GM21447 (cell line): Measurements from ENCODE around the gene PATL2.
"Not testable (repeated sequence)": the region's sequence is repeated elsewhere in the genome, so short reads cannot be mapped to it uniquely, and the experiment has no call there.

ENCODE experiments used
- ATAC-seq: cut with Tn5 transposase; IDR thresholded peaks from one replicate; pipeline ENCODE4 v1.9.1; 2021; ENCODE audit not compliant: unreplicated experiment

PATL2 gene

DNA sequence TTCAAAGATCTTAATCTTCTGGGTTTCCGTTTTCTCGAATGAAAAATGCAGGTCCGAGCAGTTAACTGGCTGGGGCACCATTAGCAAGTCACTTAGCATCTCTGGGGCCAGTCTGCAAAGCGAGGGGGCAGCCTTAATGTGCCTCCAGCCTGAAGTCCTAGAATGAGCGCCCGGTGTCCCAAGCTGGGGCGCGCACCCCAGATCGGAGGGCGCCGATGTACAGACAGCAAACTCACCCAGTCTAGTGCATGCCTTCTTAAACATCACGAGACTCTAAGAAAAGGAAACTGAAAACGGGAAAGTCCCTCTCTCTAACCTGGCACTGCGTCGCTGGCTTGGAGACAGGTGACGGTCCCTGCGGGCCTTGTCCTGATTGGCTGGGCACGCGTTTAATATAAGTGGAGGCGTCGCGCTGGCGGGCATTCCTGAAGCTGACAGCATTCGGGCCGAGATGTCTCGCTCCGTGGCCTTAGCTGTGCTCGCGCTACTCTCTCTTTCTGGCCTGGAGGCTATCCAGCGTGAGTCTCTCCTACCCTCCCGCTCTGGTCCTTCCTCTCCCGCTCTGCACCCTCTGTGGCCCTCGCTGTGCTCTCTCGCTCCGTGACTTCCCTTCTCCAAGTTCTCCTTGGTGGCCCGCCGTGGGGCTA, at the start of gene PATL2, which contains the start of gene B2M:
PATL2 (minus strand) TSS at position 228 of the 647 bp plus-strand sequence. CDS start 34,833 bp downstream, outside the sequence.
B2M (plus strand) TSS at position 422 of the 647 bp plus-strand sequence; CDS start at position 452, 30 bp downstream.
- peak; percentile 66 for ATAC-seq

DNA sequence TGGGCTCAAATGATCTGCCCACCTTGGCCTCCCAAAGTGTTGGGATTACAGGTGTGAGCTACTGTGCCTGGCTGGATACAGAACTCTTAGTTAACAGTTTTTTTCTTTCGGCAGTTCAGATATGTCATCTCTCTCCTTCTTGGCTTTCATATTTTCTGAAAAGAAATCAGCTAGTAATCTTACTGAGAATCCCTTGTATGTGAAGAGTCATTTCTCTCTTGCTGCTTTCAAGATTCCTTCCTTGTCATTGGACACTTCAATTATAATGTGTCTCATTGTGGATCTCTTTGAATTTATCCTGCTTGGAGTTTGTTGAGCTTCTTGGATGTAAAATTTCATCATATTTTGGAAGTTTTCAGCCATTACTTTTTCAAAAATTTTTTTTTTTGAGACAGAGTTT, 42.2 kb upstream of the PATL2 start:
- ATAC-seq: no peak

DNA sequence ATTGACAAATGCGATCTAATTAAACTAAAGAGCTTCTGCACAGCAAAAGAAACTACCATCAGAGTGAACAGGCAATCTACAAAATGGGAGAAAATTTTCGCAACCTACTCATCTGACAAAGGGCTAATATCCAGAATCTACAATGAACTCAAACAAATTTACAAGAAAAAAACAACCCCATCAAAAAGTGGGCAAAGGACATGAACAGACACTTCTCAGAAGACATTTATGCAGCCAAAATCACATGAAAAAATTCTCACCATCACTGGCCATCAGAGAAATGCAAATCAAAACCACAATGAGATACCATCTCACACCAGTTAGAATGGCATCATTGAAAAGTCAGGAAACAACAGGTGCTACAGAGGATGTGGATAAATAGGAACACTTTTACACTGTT, 32.3 kb upstream of the PATL2 start:
- not testable (repeated sequence) for ATAC-seq

DNA sequence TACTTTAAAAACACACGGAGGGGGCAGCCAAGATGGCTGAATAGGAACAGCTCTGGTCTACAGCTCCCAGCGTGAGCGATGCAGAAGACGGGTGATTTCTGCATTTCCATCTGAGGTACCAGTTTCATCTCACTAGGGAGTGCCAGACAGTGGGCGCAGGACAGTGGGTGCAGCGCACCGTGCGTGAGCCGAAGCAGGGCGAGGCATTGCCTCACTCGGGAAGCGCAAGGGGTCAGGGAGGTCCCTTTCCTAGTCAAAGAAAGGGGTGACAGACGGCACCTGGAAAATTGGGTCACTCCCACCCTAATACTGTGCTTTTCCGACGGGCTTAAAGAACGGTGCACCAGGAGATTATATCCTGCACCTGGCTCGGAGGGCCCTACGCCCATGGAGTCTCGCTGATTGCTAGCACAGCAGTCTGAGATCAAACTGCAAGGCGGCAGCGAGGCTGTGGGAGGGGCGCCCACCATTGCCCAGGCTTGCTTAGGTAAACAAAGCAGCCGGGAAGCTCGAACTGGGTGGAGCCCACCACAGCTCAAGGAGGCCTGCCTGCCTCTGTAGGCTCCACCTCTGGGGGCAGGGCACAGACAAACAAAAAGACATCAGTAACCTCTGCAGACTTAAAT, 28.2 kb upstream of the PATL2 start:
- ATAC-seq: not testable (repeated sequence)

DNA sequence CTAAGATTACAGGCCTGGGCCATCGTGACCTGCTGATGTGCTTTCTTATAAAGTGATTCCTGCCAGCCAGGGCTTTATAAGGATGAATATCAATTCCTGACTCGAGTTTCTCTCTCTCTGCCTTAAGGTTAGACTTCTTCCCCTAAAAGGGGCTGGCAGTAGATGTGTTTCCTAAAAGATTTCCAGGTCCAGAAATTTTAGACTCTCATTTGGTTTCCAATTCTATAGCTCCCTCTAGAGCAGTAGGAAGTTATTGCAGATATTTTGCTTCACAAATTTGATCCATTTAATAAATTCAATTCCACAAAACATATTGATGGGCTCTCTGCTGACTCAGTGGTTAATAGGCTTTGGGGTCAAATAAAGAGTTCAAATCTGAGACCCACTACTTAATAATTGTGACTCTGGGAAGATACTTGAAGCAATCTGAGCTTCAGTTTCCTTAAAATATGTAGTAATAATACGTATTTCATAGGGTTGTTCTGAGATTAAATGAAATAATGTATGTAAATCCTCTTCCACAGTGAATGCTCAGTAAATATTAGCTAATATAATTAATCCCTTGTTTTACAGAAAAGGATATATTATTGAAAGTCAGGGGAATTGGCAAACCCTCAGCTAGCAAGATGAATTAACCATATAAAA, 27.3 kb upstream of the PATL2 start:
- no peak for ATAC-seq

DNA sequence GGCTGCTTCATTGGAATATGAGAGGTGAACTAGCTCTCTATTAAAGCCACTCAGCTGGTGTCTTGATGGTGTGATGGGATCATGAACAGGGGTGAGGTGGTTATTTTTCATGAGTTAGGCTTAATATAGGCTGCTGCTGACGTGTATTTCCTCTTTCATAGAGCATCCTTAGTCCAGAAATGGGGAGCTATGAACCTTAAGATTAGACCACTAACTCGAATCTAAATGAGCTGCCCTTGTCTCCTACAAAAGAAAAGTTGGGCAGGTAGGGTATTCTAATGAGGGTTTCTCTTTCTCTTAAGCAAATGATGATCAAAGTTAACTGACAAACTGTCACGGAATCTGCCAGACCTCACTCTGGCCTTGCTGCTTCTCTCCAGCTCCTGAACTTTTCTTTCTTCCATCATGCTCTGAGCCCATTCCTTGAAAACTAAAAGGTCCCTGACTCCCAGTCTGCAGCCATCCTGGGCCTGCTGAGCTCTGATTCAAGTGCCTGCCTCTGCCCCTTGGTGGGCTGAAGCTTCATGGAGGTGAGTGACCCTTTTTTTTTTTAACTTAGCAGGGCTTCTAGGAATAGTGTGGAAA, 25.1 kb upstream of the PATL2 start, which contains the start of gene TRIM69:
TRIM69 (plus strand) TSS at position 348 of the 585 bp plus-strand sequence; CDS start at position 525, 177 bp downstream.
- ATAC-seq: no peak

DNA sequence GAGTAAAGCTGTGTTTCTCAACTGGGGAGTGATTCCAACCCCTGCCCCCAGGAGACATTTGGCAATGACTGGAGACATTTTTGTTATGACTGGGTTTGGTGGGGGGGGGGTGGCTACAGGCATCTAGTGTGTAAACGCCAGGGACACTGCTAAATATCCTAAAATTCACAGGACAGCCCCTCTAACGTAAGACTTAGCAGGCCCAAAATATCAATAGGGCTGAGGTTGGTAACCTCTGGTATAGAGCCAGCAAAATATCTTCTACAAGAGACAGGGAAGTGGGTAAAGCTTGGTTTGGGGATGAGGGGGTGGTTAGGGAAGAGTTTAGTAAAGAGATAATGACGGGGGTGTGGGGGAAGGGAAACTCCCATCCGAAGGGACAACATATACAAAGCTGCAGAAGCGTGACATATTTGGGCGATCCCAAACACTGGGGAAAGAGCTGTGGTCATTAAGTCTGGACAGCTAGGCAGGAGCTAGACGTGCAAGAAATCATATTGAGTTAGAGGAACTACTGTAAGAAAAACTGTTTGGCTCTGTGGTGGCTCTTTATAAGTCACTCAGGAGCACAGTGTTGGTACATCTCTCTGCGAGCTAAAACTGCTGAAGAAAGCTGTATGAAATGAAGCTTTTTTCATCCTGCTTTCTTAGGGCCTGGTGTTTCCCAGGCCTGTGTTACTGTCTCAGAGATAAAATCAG, 24.5 kb upstream of the PATL2 start:
- no peak for ATAC-seq

DNA sequence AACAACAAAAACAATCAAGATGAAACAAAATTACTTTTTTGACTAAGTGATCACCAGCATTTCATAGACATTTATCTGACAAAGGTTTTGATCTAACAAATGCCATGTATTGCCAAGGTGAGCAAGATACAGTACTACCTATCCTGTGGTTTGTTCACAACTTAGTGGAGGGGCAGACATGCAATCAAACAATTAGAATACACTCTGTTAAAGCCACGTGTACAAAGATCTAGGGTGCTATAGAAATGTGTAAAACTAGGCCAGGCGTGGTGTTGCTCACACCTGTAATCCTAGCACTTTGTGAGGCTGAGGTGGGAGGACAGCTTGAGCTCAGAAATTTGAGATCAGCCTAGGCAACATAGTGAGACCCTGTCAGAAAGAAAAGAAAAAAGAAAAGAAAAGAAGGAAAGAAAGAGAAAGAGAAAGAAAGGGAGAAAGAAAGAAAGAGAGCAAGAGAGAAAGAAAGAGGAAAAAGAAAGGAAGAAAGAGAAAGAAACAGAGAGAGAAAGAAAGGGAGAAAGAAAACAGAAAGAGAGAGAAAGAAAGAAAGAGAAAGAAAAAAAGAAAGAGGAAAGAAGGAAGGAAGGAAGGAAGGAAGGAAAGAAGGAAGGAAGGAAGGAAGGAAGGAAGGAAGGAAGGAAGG, 23.8 kb upstream of the PATL2 start:
- ATAC-seq: no peak

DNA sequence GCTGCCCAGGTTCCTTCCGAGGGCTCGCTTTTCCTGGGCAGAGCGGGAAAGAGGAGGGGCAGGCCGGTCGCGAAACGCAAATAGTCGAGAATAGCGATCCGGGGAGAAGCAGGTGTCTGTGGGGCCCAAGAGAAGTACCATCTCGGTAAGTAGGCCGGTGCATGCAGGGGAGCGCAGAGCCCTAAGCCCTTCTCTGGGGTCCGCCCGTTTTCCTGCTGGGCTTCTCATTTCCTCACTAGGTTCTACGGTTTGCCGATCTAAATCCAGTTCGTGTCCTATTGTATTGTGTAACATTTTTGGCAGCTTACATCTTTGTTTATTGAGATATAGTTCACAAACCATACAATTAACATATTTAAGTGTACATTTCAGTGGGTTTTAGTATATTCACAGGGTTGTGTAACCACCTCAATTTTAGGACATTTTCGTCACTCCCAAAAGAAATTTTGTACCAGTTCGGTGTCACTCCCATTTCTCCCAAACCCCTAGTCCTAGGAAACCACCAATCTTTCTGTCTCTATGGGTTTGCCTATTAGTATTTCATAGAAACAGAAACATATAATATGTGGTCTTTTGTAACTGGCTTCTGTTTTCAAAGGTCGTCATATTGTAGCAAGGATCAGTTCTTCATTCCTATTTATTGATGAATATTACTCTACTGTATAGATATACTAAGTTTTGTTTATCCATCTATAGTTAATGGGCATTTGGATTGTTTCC, 18.4 kb upstream of the PATL2 start:
- no peak for ATAC-seq

DNA sequence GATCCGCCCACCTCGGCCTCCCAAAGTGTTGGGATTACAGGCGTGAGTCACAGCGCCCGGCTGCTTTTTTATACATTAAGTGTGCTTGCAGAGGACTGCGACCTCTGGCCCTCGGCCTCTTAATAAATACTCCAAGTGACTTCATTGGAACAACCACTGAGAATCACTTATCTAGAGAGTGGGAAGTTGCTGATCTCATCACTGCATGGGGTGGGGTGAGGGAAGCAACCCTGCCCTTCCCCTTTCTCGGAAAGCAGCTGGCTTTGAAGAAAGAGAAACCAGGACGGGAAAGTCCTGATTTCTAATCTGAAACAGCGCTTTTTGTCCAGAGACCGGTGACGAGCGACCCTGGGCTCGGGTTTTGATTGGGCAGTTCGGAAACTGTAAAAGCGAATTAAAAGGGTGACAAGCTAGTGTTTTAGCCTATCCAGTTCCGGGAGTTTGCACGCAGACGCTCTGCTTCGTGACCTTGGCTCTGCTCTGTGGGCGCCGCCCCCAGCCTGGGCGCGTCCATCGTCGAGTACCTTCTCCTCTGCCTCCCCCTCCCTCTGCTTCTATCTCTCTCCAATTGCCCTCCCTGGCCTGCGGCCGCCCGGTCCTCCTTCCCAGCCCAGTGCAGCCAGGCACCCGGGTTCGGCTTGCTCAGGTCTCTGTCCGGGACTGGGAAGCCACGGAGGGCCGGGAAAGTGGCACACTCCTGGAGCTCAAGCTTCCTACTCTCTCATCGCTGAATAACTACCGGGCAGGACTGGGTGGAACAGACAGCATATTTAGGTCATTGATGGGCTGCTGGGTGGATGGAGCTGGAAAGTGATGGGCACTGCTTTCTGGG, 17.7 kb upstream of the PATL2 start:
- ATAC-seq: peak; percentile 62

DNA sequence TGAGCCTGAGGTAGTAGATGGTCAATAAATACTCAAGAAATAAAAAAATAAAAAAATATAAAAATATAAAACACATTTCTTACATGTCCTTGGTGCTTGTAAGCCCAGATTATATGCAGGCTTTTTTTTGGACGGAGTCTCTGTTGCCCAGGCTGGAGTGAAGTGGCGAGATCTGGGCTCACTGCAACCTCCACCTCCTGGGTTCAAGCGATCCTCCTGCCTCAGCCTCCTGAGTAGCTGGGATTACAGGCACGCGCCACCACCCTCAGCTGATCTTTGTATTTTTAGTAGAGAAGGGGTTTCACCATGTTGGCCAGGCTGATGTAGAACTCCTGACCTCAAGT, 17.1 kb upstream of the PATL2 start:
- not testable (repeated sequence) for ATAC-seq

DNA sequence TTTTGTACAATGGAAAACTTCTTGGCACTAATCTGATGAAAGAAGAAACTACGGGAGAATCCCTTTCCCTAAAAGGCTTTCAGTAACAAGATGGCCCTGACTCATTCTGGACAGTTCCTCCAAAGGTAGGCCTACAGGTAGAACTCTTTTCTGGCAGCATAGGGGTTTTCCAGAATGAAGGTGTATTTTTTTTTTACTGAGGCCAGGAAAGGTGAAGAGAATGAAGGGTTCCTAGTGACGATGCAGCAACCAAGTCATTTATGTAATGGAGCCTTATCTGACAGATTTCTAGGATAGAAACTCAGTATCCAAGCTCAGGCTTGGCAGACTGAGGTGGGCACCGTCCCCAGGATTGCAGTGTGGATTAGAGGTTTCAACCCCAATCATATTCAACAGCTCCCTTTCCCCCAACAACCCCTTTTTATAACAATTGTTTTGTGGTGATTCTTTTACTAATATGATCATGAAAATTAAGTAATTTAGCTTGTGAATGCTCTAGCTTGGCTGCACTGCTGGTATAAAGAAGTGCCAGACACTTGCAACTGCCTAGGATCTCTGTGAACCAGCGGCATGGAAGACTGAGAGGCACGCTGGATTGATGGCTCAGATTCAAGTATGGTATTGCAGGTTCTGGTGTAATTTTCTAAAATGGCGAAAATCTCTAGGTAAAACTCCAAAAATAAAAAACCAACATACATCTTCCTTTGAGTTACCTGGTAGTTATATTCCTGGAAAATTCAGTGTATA, 16.5 kb upstream of the PATL2 start:
- ATAC-seq: no peak

DNA sequence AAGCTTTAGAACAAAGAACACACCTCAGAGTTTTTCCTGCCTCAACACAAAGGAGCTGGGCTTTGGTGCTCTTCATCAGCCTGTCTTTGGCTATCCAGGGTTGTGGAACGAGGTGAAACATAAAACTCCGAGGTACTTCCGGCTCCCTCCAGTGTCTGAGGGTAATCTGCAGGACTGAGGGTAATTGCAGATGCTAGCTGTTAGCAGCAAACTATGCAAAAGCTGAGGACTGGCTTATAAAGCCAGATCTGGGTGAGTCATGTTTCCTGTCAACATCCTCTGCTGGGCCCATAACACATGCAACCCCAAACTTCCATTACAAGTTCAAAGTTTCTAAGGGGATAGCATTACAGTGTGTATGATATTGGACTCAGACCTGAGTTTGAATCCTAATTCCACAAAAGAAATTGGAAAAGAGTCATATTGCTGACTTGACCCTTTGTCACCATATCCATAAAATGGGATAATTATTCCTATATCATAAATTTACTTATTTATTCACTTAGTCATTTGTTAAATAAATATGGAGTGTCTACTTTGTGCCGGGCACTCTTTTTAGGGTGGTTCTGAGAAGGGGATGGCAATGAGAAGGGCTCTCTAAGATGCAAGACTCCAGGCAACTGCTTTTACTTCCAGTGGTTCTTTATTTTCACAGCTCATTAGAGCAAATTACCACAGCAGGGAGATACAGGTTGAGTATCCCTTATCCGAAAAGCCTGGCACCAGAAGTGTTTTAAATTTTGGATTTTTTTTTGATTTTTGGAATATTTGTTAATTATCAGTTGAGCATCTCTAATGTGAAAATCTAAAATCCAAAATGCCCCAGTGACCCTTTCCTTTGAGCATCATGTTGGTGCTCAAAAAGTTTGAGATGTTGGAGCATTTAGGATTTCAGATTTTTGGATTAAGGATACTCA, 15.7 kb upstream of the PATL2 start:
- peak; percentile 39 for ATAC-seq

DNA sequence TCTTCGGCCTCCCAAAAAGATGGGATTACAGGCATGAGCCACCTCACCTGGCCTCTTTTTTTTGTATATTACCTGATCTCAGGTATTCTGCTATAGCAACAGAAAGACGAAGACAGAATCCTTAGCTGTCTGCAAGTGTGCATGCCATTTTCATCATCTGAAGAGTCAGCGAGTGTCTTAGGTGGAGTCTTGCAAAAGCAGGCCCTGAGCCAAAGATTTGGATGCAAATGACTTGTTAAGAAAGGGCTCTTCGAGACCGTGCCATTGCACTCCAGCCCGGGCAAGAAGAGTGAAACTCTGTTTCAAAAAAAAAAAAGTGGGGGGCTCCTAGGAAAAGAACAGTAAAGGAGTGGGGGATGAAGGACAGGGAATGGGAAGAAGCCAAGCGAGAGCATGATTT, 15.0 kb upstream of the PATL2 start:
- ATAC-seq: no peak

DNA sequence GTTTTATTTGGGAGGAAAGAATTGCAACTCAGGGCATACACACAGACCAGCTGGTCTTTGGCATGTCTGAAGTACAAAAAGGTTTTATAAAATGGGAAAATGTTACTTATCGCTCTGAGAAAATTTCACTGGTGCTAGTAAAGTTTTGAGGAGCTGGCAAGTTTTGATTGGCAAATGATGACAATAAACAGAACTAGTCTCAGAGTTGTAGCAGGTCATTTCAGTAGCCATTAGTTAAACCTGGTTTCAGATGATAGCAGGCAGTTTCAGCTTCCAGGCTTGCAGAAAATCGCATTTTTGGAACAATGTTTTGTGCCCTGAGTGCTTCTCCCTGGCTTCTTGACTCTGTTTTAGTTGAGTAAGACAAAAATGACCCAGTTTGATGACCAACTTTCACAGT, 10.9 kb upstream of the PATL2 start:
- ATAC-seq: no peak

DNA sequence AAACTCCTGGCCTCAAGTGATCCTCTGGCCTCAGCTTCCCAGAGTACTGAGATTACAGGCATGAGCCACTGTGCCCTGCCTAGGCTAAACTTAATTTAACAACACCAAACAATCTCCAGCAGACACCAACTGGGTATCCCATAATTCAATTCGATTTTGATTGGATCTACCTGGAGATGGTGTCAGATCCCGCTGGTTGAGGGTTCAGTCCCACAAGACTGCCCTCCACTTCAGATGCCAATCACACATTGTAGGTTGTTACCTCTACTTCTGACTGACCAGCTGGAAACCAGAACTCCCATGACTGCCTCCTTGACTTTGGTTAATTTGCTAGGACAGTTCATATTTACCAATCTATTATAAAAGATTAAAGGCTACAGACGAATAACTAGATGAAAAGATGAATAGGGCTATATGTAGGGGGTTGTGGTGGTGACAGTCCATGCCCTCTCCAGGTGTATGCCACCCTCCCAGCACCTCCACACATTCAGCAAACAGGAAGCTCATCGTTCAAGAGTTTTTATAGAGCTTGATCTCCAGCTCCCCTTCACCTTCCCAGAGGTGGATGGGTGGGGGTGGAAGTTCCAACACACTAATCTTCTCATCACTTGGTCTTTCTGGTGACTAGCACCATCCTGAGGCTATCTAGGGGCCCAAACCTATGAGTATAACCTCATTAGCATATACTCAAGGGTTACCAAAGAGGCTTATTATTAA, 9.5 kb upstream of the PATL2 start:
- no peak for ATAC-seq

DNA sequence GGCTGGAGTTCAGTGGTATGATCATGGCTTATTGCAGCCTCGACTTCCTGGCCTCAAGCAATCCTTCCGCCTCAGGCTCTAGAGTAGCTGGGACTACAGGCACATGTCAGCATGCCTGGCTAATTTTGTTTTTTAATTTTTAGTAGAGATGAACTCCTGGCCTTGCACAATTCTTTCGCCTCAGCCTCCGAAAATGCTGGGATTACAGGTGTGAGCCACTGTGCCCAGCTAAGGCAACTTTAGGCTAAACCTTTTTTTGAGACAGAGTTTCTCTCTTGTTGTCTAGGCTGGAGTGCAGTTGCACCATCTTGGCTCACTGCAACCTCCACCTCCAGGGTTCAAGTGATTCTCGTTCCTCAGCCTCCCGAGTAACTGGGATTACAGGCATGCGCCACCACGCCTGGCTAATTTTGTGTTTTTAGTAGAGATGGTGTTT, 8.9 kb upstream of the PATL2 start:
- ATAC-seq: not testable (repeated sequence)
